HG02973 (cell line): ENCODE data around the gene LGI4.
"Not testable (repeated sequence)": the region's sequence is repeated elsewhere in the genome, so short reads cannot be mapped to it uniquely, and the experiment has no call there.

Source experiments
- ATAC-seq: cut with Tn5 transposase; IDR thresholded peaks from one replicate; pipeline ENCODE4 v1.9.1; 2021; ENCODE audit warnings: moderate library complexity; ENCODE audit not compliant: unreplicated experiment

Gene LGI4

DNA sequence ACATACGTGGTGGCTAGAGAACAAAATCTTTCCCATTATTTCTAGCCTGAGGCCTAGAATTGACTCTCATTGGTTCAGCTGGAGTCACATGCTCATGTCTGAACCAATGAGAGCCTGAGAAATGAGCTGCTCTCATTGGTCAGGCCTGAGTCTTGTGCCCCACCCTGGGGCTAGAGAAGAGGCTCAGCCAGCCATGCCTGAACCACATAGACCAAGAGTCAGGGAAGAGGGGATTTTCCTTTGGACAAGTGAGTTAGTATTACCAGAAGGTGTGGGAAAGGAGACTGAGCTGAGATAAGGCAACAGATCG lies 26.5 kb upstream of the LGI4 start:
- ATAC-seq: no peak

DNA sequence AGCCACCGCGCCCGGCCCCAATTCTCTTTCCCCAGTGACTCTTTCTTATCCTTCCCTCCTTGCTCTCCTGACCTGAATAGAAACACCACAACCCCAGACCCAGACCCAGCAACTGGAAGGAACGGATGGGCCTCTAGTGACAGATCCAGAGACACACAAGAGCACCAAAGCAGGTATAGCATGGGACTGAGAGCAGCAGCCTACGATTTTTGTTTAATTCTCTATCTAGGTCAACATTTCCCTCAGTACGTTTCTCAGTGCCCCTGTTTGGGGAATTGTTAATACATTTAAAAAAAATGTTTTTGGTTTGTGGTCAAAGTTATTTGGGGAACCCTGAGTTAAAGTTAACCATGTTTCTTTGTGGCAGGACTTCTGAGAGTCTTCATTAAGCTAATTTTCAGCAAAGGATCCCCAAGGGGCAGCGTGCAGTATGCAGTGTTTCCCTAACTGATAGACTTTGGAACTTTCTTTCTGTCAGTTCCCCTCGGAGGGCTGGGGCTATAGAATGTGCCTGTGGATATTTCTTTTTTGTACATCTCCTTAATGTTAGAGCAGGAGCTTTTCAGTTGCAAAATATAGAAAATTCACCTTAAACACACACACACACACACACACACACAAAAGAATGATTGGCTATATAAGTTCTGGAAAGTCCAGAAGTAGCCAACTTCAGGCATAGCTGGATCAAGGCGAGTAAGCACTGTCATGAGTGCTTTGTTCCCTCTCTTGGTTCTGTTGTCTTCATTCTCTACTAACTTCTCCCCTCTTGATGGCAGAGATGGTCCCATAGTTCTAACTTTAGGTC lies 26.0 kb upstream of the LGI4 start:
- no peak for ATAC-seq

- no peak for ATAC-seq
These were observed 24.7 kb upstream of the LGI4 start for GRCh38 chr19:35159606-35160005.

GRCh38 chr19:35157431-35157830 lies 22.6 kb upstream of the LGI4 start:
- ATAC-seq: no peak

- ATAC-seq: no peak
These were observed 21.8 kb upstream of the LGI4 start for GRCh38 chr19:35156673-35157014.

GRCh38 chr19:35155981-35156672 lies 21.3 kb upstream of the LGI4 start:
- no peak for ATAC-seq

DNA sequence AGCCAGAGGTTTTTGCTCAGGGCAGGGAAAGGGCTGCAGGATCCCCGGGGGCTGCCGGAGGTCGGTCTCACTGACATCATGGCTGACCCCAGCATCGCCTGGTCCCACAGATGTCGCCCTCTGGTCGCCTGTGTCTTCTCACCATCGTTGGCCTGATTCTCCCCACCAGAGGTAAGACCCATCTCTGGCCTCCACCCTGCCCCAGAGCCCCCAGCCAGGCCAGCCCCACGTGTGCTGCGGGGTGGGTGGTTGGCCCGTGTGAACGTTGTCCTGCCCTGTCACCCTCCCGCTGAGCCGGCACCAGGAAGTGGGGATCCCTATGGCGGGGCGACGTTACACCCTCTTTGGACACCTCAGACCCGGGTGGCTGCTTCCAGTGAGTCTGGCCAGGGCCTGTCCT lies 20.6 kb upstream of the LGI4 start:
- ATAC-seq: no peak

DNA sequence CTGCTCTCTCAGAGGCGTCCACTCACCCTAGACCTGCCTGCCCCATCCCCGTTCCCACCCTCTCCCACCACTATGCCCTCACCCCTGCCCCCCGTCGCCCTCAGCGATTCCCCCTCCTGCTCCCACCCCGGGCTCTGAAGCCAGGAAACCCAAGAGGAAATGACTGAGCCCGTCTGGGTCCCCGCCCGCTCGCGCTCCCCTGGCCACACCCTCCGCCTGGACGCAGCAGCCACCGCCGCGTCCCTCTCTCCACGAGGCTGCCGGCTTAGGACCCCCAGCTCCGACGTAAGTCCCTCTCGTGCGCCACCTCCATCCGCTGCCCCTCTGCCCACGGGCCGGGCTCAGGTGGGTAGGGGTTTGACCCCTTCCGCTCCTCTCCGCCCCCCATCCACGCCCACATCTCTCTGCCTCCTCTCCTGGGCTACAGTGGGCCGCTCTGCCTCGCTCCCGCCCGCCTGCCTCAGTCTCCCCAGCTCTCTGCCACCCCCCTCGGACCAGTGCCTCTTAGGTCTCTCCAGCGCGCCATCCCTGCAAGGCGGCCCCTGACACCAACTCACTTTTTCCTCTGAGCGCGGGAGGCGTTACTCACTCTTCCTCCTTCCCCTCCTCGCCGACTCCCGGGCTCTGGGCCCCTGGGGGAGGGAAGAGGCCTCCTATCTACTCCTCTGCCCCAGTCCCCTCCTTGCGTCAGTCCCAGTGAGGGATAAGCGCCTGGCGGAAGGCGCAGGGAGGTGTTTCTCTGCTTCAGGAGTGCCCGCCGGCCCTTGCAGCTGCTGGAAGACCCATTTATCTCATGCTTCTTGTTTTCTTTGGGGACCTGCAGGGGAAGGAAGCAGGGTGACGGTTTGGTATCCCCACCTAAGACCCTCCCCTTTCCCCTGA lies 19.9 kb upstream of the LGI4 start, which contains the start of gene FXYD5:
Gene FXYD5, plus strand, starts transcription at position 211 of the 882 bp plus-strand sequence. CDS start 816 bp downstream, outside the sequence.
- ATAC-seq: no peak

GRCh38 chr19:35153701-35154524 lies 19.1 kb upstream of the LGI4 start:
- no peak for ATAC-seq

DNA sequence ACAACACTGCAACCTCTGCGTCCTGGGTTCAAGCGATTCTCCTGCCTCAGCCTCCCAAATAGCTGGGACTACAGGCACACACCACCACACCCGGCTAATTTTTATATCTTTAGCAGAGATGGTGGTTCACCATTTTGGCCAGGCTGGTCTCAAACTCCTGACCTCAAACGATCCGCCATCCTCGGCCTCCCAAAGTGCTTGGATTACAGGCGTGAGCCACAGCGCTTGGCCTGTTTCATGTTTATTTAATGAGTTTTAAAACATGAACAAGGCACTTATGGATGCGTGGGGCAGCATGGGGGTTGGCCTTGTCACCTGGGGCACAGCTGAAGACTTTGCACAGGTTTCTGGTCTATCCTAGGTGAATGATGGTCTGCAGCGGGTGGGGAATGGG lies 18.3 kb upstream of the LGI4 start:
- not testable (repeated sequence) for ATAC-seq

DNA sequence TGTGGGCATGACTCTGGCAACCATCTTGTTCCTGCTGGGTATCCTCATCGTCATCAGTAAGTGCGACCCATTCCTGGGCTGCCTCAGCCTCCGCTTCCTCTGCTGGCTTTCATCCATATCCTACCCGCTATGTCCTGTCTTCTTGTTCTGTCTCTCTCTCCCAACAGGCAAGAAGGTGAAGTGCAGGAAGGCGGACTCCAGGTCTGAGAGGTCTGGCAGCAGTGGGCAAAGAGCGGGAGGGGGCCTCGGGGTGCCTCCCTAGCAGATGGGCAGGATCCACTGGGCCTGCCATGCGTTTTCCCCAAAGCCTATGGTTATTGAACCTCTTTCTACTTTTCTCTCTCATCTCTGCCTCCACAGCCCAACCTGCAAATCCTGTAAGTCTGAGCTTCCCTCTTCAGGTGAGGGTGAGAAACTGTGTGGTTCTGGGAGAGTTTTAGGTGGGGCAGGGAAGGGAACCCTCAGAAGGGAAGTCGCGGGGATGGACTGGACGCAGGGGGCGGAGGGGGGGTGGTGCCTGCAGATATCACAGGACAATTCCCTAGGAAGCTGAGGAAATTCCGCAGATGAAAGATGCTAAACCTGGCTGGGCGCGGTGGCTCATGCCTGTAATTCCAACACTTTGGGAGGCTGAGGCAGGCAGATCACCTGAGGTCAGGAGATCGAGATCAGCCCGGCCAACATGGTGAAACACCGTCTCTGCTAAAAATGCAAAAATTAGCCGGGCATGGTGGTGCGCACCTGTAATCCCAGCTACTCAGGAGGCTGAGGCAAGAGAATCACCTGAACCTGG lies 16.6 kb upstream of the LGI4 start:
- ATAC-seq: no peak

DNA sequence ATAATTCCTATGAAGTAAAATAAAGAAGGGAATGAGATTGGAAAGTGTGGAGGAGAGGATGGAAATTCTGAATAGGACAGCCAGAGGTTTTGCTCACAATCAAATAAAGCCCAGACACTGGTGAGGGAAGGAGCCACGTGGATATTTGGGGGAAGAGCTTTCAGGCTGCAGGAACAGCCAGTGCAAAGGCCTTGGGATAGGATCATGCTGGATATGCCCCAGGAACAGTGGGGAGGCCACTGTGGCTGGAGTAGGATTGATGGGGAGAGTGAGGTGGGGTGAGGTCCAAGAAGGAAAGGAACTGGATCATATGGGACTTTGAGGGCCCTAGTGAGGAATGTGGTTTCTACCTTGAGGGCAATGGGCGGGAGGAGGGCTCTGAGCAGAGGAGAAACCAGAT lies 15.6 kb upstream of the LGI4 start:
- no peak for ATAC-seq

GRCh38 chr19:35149463-35149862 lies 14.6 kb upstream of the LGI4 start:
- ATAC-seq: no peak

- ATAC-seq: no peak
These were observed 12.0 kb upstream of the LGI4 start for GRCh38 chr19:35146746-35147459.

DNA sequence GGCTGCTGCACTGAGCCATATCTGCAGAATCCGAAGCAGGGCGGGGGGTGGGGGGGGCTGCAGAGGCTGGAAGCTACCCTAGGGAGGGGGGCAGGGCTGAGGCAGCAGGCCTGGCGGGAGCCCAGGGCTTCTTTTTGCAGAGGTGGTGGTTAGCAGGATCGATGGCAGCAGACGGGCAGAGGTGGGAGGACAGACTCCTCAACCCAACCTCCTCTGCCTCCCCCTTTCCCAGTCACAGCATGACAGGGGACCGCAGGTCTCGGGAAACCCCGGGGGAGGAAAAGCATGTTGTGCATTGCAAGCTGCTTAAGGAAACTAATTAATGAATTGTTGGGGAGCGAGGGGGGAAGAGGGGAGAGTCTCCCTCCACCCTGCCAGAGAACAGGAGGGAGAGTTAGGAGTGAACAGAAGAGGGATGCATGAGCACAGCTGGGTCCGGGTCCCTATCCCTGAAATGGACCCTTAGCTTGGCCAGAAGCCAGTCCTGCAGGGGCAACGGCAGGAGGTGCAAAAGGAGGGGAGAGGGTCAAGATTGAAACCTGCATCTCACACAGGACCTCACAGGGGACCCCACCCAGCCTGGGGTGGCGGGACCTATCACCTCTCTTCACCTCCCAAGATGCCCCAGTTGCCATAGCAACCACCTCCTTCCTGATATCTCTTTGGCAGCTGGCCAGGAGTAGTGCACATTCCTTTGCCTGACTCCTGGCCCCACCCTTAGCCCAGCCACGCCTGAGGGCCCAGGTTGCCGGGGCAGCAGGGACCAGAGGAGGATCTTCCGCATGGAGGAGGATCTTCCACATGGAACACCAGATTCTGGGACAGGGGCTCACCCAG lies 10.0 kb upstream of the LGI4 start:
- no peak for ATAC-seq

DNA sequence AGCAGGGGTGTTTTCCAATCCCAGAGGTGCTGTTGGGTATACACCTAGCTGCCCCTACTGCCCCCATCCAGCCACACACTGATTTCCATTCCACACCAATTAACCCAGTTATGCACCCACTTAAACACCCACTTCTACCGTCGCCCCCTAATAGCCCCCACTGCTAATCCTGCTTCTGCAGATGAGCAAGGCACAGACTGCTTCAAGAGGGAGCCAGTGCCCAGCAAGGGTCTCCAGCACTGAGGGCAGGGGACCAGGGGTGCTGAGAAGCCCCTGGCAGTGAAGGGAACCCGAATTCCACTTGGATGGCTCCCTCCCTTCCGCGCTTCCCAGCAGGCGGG lies 9.4 kb upstream of the LGI4 start:
- no peak for ATAC-seq

DNA sequence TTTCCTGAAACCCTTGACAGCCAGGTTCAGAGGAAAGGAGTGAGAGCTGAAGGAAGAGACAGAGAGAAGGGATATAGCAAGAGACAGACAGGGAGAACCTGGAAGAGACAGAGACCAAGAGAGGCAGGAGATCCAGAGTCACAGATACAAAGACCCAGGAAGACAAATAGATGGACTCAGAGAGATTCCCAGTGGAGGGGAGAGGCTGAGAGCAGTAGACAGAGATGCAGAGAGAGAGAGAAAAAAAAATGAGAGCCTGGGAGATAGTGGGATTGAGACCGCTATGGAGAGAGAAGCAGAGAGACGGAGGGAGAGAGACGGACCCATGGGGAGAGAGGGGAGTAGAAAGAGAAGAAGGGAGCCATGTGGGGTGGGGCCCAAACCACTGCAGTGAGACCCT lies 9.0 kb upstream of the LGI4 start:
- ATAC-seq: no peak

- no peak for ATAC-seq
These were observed 8.4 kb upstream of the LGI4 start, which contains the start of gene FXYD7 for GRCh38 chr19:35143231-35143715. TSS of gene FXYD7 (plus strand) at chr19:35143255. CDS start at chr19:35143334, 79 bp downstream.
